Measurements from ENCODE around the gene CST9L. TPM values are rescaled to one million over a fixed set of nuclear protein-coding genes. Genes with fewer than 3 reads are reported as not detected.

The CST9L gene
- total and polyA plus RNA-seq, 2 of the 13 experiments (the other 11 are each of a cell fraction or from before 2014, with no cell fraction given) = 0.15 TPM; not detected in 1

DNA sequence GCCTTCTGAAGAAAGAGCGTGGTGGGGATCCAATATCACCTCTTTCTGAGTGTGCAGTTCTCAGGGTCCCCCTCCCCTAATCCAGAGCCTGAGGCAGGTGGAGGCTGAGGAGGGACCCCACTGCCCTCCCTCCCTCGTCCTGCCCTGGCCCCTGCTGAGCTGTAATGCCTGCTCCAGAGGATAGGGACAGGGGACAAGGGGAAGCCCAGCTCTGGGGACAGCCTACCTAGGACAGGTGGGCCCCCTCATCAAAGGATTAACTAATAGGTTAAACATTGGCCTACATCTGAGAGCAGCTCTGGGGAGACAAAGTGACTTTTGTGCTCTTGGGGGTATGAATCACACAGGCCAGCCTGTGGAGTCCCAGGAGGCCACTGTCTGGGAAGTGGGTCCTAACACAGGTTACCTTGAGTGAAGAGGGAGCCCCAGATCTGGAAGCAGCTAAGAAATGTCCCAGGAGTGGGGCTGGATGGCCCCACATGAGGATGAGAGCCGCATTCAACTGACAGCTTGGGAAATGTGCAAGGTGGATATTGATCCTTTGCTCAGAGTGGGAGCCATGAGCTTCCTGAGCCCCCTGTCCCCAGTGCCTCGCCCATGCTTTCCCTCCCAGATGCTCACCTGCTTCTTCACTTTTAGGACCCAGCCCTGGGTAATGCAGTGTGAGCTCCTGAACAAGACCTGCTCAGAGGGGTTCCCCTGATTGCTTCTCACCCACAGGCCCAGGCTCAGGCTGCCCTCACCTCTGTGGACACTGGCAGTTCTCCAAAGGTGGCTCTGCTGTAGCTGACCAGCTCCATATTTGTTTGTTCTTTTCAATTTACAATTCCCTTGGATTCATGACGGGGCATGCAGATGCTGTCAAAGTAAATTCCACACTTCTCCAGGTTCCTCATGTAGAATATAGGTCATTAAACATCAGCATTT lies 17.8 kb upstream of the CST9L start:
- Histone ChIP-seq H3K27me3 (ENCODE audit: control insufficient read depth in 1 of 2, insufficient read depth in 2 of 2, low read length in 2 of 2) (no peaks in the 10 kb centered on the region), H2AFZ (ENCODE audit: low read length) (peak overlapping the region; percentile 7), H3K4me3 (replicated peaks in 1 of 3; ENCODE audit: insufficient read depth in 1 of 3, low read depth in 2 of 3, low read length in 3 of 3) (peak overlapping the region; percentile 23 to 58 (median 30)), H3K36me3 (replicated peaks in 1 of 2; ENCODE audit: control insufficient read depth in 1 of 2, insufficient read depth in 2 of 2, low read length in 2 of 2) (no peaks in the 10 kb centered on the region), H3K27ac (ENCODE audit: extremely low read length, insufficient read depth, low read length) (peak overlapping the region; percentile 80), H3K4me1 (ENCODE audit: insufficient read depth, low read length) (peaks cover 66% of the 10 kb centered on the region), H3K79me2 (ENCODE audit: insufficient read depth, low read length) (no peaks in the 10 kb centered on the region), H3K9me3 (ENCODE audit: low read length) (no peaks in the 10 kb centered on the region), H4K20me1 (ENCODE audit: insufficient read depth, low read length) (no peaks in the 10 kb centered on the region), H3K9ac (ENCODE audit: insufficient read depth, low read depth, low read length) (peak overlapping the region; percentile 75), H3K4me2 (ENCODE audit: low read depth, low read length) (peak overlapping the region; percentile 90)
- intact Hi-C loops (cut with micrococcal nuclease; ENCODE audit: unreplicated experiment) (loop anchor here (2.0 kb wide), 2 partner anchors 19 to 75 kb away; partner anchors contain the start of gene CST9), in situ Hi-C loops (cut with HindIII; ENCODE audit: extremely low pct_ligation_motif_present, low pct_unique_long_range_greater_than_20kb) (no loop called here)
- ChIA-PET POLR2A (interaction anchor here (0.6 to 3.3 kb wide), 18 partner anchors 16 to 236 kb away, joined by 3 to 34 read pairs (median 5); partner anchors contain the start of genes CST3 and NAPB), CTCF (ENCODE audit: low intra/inter-chr PET ratio, low total read pairs) (no interaction called here)
- peak; percentile 96 for DNase-seq (ENCODE audit: low spot score)
- TSS peak; percentile 97 for BruUV-seq (replicated peaks)
- ATAC-seq = peak; percentile 89
- WGBS (ENCODE audit: low lambda C conversion rate) = 18% methylated on average over 5 of the region's 5 CpGs
- peak; percentile 67 for FAIRE-seq
- TF ChIP-seq, protein P1, sequence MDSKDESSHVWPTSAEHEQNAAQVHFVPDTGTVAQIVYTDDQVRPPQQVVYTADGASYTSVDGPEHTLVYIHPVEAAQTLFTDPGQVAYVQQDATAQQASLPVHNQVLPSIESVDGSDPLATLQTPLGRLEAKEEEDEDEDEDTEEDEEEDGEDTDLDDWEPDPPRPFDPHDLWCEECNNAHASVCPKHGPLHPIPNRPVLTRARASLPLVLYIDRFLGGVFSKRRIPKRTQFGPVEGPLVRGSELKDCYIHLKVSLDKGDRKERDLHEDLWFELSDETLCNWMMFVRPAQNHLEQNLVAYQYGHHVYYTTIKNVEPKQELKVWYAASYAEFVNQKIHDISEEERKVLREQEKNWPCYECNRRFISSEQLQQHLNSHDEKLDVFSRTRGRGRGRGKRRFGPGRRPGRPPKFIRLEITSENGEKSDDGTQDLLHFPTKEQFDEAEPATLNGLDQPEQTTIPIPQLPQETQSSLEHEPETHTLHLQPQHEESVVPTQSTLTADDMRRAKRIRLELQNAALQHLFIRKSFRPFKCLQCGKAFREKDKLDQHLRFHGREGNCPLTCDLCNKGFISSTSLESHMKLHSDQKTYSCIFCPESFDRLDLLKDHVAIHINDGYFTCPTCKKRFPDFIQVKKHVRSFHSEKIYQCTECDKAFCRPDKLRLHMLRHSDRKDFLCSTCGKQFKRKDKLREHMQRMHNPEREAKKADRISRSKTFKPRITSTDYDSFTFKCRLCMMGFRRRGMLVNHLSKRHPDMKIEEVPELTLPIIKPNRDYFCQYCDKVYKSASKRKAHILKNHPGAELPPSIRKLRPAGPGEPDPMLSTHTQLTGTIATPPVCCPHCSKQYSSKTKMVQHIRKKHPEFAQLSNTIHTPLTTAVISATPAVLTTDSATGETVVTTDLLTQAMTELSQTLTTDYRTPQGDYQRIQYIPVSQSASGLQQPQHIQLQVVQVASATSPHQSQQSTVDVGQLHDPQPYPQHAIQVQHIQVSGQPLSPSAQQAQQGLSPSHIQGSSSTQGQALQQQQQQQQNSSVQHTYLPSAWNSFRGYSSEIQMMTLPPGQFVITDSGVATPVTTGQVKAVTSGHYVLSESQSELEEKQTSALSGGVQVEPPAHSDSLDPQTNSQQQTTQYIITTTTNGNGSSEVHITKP (CRISPR knock-in tag; IDR thresholded peaks at IDR 0.05; ENCODE audit: low read depth) = no peak
- TF ChIP-seq ZNF432 (CRISPR knock-in tag; IDR thresholded peaks at IDR 0.05; ENCODE audit: borderline replicate concordance) (no peak), CENPX (CRISPR knock-in tag; IDR thresholded peaks at IDR 0.05) (no peak), RAD21 (CRISPR knock-in tag; IDR thresholded peaks at IDR 0.05) (no peak), PITX1 (CRISPR knock-in tag; IDR thresholded peaks at IDR 0.05) (peak; percentile 99)
- TF ChIP-seq, protein P2, sequence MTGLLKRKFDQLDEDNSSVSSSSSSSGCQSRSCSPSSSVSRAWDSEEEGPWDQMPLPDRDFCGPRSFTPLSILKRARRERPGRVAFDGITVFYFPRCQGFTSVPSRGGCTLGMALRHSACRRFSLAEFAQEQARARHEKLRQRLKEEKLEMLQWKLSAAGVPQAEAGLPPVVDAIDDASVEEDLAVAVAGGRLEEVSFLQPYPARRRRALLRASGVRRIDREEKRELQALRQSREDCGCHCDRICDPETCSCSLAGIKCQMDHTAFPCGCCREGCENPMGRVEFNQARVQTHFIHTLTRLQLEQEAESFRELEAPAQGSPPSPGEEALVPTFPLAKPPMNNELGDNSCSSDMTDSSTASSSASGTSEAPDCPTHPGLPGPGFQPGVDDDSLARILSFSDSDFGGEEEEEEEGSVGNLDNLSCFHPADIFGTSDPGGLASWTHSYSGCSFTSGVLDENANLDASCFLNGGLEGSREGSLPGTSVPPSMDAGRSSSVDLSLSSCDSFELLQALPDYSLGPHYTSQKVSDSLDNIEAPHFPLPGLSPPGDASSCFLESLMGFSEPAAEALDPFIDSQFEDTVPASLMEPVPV (CRISPR knock-in tag; IDR thresholded peaks at IDR 0.05) = no peak
- TF ChIP-seq, protein P3, sequence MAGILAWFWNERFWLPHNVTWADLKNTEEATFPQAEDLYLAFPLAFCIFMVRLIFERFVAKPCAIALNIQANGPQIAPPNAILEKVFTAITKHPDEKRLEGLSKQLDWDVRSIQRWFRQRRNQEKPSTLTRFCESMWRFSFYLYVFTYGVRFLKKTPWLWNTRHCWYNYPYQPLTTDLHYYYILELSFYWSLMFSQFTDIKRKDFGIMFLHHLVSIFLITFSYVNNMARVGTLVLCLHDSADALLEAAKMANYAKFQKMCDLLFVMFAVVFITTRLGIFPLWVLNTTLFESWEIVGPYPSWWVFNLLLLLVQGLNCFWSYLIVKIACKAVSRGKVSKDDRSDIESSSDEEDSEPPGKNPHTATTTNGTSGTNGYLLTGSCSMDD (CRISPR knock-in tag; IDR thresholded peaks at IDR 0.05) = no peak
- TF ChIP-seq, protein P4, sequence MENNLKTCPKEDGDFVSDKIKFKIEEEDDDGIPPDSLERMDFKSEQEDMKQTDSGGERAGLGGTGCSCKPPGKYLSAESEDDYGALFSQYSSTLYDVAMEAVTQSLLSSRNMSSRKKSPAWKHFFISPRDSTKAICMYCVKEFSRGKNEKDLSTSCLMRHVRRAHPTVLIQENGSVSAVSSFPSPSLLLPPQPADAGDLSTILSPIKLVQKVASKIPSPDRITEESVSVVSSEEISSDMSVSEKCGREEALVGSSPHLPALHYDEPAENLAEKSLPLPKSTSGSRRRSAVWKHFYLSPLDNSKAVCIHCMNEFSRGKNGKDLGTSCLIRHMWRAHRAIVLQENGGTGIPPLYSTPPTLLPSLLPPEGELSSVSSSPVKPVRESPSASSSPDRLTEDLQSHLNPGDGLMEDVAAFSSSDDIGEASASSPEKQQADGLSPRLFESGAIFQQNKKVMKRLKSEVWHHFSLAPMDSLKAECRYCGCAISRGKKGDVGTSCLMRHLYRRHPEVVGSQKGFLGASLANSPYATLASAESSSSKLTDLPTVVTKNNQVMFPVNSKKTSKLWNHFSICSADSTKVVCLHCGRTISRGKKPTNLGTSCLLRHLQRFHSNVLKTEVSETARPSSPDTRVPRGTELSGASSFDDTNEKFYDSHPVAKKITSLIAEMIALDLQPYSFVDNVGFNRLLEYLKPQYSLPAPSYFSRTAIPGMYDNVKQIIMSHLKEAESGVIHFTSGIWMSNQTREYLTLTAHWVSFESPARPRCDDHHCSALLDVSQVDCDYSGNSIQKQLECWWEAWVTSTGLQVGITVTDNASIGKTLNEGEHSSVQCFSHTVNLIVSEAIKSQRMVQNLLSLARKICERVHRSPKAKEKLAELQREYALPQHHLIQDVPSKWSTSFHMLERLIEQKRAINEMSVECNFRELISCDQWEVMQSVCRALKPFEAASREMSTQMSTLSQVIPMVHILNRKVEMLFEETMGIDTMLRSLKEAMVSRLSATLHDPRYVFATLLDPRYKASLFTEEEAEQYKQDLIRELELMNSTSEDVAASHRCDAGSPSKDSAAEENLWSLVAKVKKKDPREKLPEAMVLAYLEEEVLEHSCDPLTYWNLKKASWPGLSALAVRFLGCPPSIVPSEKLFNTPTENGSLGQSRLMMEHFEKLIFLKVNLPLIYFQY (CRISPR knock-in tag; IDR thresholded peaks at IDR 0.05; ENCODE audit: borderline replicate concordance) = 0 out of 2 replicates have a peak, but pooled peaks have one; percentile 71
- TF ChIP-seq, protein P5, sequence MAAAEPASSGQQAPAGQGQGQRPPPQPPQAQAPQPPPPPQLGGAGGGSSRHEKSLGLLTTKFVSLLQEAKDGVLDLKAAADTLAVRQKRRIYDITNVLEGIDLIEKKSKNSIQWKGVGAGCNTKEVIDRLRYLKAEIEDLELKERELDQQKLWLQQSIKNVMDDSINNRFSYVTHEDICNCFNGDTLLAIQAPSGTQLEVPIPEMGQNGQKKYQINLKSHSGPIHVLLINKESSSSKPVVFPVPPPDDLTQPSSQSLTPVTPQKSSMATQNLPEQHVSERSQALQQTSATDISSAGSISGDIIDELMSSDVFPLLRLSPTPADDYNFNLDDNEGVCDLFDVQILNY (CRISPR knock-in tag; conservative IDR thresholded peaks at IDR 0.05) = no peak
